Measurements from ENCODE around the gene DMAP1.
A peak's percentile ranks its signal among the peaks of the same experiment; 100 is the strongest.
"Not testable (repeated sequence)": the region's sequence is repeated elsewhere in the genome, so short reads cannot be mapped to it uniquely, and the experiment has no call there.

Gene DMAP1

GRCh38 chr1:44213222-44214112, at the start of gene DMAP1:
Gene DMAP1, plus strand, starts transcription at chr1:44213471. Its CDS starts 283 bp downstream, at chr1:44213754.
- no peak for TF ChIP-seq CTCF (conservative IDR thresholded peaks at IDR 0.05; ENCODE audit: low read depth)
- H3K27ac ChIP-seq, result peak within 1 kb of the TSS; percentile 74
- CTCF ChIA-PET, result interaction anchor here (0.5 to 0.7 kb wide), 2 partner anchors 9 to 23 kb away, joined by 5 to 6 read pairs; no protein-coding TSS in a partner anchor
- POLR2A ChIA-PET (ENCODE audit: low non-redundant PET), result interaction anchor here (0.7 to 1.0 kb wide), 2 partner anchors 9 to 143 kb away, joined by 3 read pairs; no protein-coding TSS in a partner anchor
- peak; percentile 74 for DNase-seq (ENCODE audit: low spot score)

GRCh38 chr1:44168520-44169098, 44.7 kb upstream of the DMAP1 start:
- no peak for DNase-seq (ENCODE audit: low spot score)
- TF ChIP-seq CTCF (conservative IDR thresholded peaks at IDR 0.05; ENCODE audit: low read depth), result no peak
- H3K27ac ChIP-seq, result no peak overlapping the region
- POLR2A ChIA-PET (ENCODE audit: low non-redundant PET), result no interaction called here
- CTCF ChIA-PET, result no interaction called here

GRCh38 chr1:44170281-44170823, 42.9 kb upstream of the DMAP1 start:
- H3K27ac ChIP-seq, result no peak overlapping the region
- no peak for TF ChIP-seq CTCF (conservative IDR thresholded peaks at IDR 0.05; ENCODE audit: low read depth)
- DNase-seq (ENCODE audit: low spot score), result no peak
- CTCF ChIA-PET, result interaction anchor here (0.7 to 0.9 kb wide), 3 partner anchors 14 to 63 kb away, joined by 3 to 8 read pairs (median 3); no protein-coding TSS in a partner anchor
- POLR2A ChIA-PET (ENCODE audit: low non-redundant PET), result no interaction called here

- TF ChIP-seq CTCF (conservative IDR thresholded peaks at IDR 0.05; ENCODE audit: low read depth), result no peak
- CTCF ChIA-PET, result interaction anchor here (0.6 kb wide), 1 partner anchor 1132 kb away, joined by 3 read pairs; no protein-coding TSS in a partner anchor
- DNase-seq (ENCODE audit: low spot score), result no peak
- no peak overlapping the region for H3K27ac ChIP-seq
- POLR2A ChIA-PET (ENCODE audit: low non-redundant PET), result no interaction called here
Measured at GRCh38 chr1:44174630-44175029, 38.6 kb upstream of the DMAP1 start.

- POLR2A ChIA-PET (ENCODE audit: low non-redundant PET), result no interaction called here
- no peak for DNase-seq (ENCODE audit: low spot score)
- no peak overlapping the region for H3K27ac ChIP-seq
- TF ChIP-seq CTCF (conservative IDR thresholded peaks at IDR 0.05; ENCODE audit: low read depth), result no peak
- CTCF ChIA-PET, result no interaction called here
Measured at GRCh38 chr1:44200336-44200735, 12.9 kb upstream of the DMAP1 start.

GRCh38 chr1:44206545-44206944, 6.7 kb upstream of the DMAP1 start:
- POLR2A ChIA-PET (ENCODE audit: low non-redundant PET); CTCF ChIA-PET: not testable (repeated sequence)

More at GRCh38 chr1:44206545-44206944, 6.7 kb upstream of the DMAP1 start:
- H3K27ac ChIP-seq; DNase-seq (ENCODE audit: low spot score): not testable (repeated sequence)

All from RWPE1 (cell line).